Activated T-helper 2 cell treated with anti-CD3 and anti-CD28 coated beads, Interferon-gamma antibody, Interleukin-2, Interleukin-4, amounts not matched to agents 10 μg/mL and 5 μg/mL and 100 μg/mL, durations not matched to agents 14 hours and 24 hours and 36 hours (primary cell): ENCODE measurements around the gene RHBDF2. TPM values are rescaled to one million over a fixed set of nuclear protein-coding genes. Genes with fewer than 3 reads are reported as not detected.

Experiments used
- DNase-seq: peaks from one replicate; pipeline ENCODE4 v3.0.0; 2021; ENCODE audit warnings: low spot score
- H3K27ac Mint-ChIP-seq: one replicate; pipeline ENCODE4 v1.8.0; 2021; ENCODE audit warnings: mixed read lengths
- H3K27me3 Mint-ChIP-seq: one replicate; pipeline ENCODE4 v1.8.0; 2021; ENCODE audit warnings: low read depth, mixed read lengths
- H3K36me3 Mint-ChIP-seq: one replicate; pipeline ENCODE4 v1.8.0; 2021; ENCODE audit warnings: low read depth, mixed read lengths
- H3K4me1 Mint-ChIP-seq: one replicate; pipeline ENCODE4 v1.8.0; 2021; ENCODE audit warnings: low read depth, mixed read lengths
- H3K4me3 Mint-ChIP-seq: one replicate; pipeline ENCODE4 v1.8.0; 2021; ENCODE audit warnings: low read depth, mild to moderate bottlenecking, moderate library complexity, mixed read lengths
- H3K9me3 Mint-ChIP-seq: one replicate; pipeline ENCODE4 v1.8.0; 2021; ENCODE audit warnings: mixed read lengths
- intact Hi-C: fragments of 100-400 bp; cut with micrococcal nuclease; formaldehyde crosslinking; loops from one replicate; pipeline ENCODE4 v1.15.1; 2023
- total RNA-seq: library from RNA; stranded (reverse); gene quantifications from 2 replicates; pipeline ENCODE4 v1.2.3, GENCODE V29; 2022

The RHBDF2 gene
- total RNA-seq, 1 donor from 2014 or later, result 45.3 TPM

DNA sequence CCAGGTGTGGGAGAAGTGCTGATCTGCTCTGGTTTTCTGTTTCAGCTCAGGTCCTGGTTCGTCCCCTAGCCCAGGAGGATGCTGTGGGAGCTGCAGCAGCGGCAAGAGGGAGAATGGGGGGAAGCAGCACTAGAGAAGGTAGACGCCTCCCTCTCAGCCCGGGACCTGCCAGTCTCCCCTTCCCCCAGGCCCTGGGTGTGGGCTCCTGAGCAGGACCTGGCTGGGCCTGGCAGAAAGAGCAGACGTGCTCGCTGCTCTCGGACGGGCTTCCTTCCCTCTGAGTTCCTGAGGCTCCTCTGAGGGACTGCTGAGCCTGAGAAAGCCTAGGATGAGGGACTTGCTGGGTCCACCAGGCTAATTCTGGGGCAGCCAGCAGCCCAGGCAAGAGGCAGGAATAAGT is 41.8 kb upstream of the RHBDF2 start:
- Mint-ChIP-seq H3K9me3 (no peaks in the 10 kb centered on the region), H3K36me3 (no peaks in the 10 kb centered on the region), H3K4me1 (no peaks in the 10 kb centered on the region), H3K4me3 (no peak overlapping the region), H3K27me3 (peaks cover 40% of the 10 kb centered on the region), H3K27ac (no peak overlapping the region)
- intact Hi-C loops, result no loop called here
- DNase-seq, result no peak

DNA sequence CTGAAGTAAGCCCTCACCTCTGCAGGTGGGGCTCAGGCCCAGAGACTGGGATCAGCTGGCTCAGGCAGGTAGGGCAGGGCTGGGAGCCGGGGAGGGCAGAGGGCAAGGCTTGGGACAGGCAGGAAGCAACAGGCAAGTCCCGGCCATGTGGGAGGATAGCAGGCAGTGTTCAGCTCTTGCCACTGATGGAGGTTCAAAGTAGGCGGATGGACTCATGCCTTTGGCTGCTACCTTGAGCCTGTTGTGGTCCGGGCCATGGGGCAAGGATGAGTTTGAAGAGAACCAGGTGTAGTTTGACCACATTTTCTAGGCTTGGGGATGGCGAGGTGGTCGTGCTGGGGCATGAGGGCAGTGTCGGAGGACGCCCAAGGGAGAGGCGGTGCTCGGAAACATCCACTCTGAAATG is 41.3 kb upstream of the RHBDF2 start:
- Mint-ChIP-seq H3K9me3 (no peaks in the 10 kb centered on the region), H3K36me3 (no peaks in the 10 kb centered on the region), H3K4me1 (no peaks in the 10 kb centered on the region), H3K27me3 (peaks cover 40% of the 10 kb centered on the region), H3K27ac (no peak overlapping the region), H3K4me3 (no peak overlapping the region)
- no peak for DNase-seq
- intact Hi-C loops, result no loop called here

- H3K4me3 Mint-ChIP-seq, result no peak overlapping the region
- intact Hi-C loops, result no loop called here
- H3K36me3 Mint-ChIP-seq, result no peaks in the 10 kb centered on the region
- H3K4me1 Mint-ChIP-seq, result no peaks in the 10 kb centered on the region
- peaks cover 42% of the 10 kb centered on the region for H3K27me3 Mint-ChIP-seq
- H3K9me3 Mint-ChIP-seq, result no peaks in the 10 kb centered on the region
- no peak overlapping the region for H3K27ac Mint-ChIP-seq
- no peak for DNase-seq
These were observed 40.7 kb upstream of the RHBDF2 start for GRCh38 chr17:76541739-76542454.

DNA sequence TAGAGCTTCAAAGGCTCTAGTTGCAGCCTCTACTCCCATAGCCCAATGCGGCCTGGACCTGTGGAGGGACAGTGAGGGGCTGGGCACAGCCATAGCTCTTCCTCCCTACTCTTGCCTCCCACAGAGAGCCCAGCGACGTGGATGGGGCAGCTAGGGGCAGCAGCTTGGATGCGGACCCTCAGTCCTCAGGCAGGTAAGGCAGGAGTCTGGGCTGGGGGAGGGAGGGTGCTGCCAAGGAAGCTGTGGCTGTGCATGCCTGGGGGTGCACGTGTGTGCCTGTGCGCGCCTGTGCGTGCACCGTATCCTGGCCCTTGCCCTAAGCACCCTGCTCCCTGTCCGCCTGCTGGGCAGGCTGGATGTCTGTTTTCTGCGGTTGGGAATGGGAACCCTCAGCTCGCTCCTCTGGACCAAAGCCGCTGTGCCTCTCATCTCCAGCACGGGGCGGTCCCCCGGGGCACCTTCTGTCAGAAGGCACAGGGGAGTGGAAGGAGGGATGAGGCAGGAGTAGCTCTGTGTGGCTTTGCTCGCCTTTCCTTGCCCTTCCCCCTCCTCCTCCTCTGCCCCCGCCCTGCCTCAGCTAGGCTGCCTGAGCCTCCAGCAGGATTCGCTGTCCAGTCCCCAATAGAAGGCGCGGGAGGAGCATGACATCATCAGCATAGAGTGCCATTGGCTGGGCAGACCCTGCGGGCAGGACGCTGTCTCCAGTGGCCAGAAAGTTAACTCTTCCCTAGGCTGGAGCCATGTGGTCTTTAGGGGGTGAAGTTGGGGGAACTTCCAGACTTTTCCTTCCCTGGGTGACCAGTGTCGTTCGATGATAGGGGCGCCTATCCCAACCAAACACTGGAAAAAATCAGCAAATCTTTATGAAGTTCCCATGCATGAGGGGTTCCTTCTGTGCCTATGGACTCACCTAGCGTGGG is 39.4 kb upstream of the RHBDF2 start:
- intact Hi-C loops, result no loop called here
- no peaks in the 10 kb centered on the region for H3K9me3 Mint-ChIP-seq
- DNase-seq, result peak; percentile 24
- no peak overlapping the region for H3K27ac Mint-ChIP-seq
- H3K4me1 Mint-ChIP-seq, result no peaks in the 10 kb centered on the region
- H3K36me3 Mint-ChIP-seq, result no peaks in the 10 kb centered on the region
- no peak overlapping the region for H3K4me3 Mint-ChIP-seq
- peaks cover 54% of the 10 kb centered on the region for H3K27me3 Mint-ChIP-seq

- no peak within 1 kb of the TSS for H3K4me3 Mint-ChIP-seq
- no peaks in the 10 kb centered on the region for H3K36me3 Mint-ChIP-seq
- intact Hi-C loops, result no loop called here
- peaks cover 61% of the 10 kb centered on the region for H3K27me3 Mint-ChIP-seq
- no peak for DNase-seq
- no peak within 1 kb of the TSS for H3K27ac Mint-ChIP-seq
- no peaks in the 10 kb centered on the region for H3K4me1 Mint-ChIP-seq
- no peaks in the 10 kb centered on the region for H3K9me3 Mint-ChIP-seq
These were observed 38.5 kb upstream of the RHBDF2 start, which contains the start of gene PRCD for GRCh38 chr17:76539631-76540271. PRCD (plus strand) TSS chr17:76540044; CDS start chr17:76540142, 98 bp downstream.

DNA sequence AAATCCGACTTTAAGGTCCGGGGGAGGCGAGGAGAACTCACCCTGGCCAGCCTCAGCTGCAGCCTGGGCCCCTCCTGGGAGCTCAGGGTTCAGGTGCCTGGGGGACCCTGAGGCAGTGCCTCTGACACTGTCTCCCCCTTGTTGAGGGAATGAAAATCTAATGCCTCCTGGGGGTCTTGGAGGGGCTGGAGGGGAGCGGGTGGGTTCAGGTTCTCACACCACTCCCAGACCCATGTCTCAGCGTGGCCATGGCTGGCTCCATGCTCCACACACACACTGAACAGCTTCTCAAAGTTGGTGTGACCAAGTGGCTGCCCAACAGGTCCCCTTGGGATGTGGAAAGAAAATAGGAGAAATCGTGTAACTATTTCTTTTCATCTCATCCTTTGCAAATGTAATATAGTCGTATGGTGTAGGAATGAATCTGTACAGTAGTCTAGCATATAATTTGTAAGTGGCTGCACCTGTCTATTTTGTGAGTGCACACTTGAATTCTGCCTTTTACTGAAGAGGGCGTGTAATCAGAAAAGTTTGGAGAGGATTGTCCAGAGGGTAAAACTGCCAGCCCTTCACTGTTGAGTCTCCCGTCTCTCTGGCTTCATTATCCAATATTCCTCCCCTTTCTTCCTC is 37.8 kb upstream of the RHBDF2 start:
- Mint-ChIP-seq H3K27me3 (peaks cover 63% of the 10 kb centered on the region), H3K9me3 (no peaks in the 10 kb centered on the region), H3K4me1 (no peaks in the 10 kb centered on the region), H3K4me3 (no peak overlapping the region), H3K36me3 (no peaks in the 10 kb centered on the region), H3K27ac (no peak overlapping the region)
- intact Hi-C loops, result no loop called here
- DNase-seq, result no peak

DNA sequence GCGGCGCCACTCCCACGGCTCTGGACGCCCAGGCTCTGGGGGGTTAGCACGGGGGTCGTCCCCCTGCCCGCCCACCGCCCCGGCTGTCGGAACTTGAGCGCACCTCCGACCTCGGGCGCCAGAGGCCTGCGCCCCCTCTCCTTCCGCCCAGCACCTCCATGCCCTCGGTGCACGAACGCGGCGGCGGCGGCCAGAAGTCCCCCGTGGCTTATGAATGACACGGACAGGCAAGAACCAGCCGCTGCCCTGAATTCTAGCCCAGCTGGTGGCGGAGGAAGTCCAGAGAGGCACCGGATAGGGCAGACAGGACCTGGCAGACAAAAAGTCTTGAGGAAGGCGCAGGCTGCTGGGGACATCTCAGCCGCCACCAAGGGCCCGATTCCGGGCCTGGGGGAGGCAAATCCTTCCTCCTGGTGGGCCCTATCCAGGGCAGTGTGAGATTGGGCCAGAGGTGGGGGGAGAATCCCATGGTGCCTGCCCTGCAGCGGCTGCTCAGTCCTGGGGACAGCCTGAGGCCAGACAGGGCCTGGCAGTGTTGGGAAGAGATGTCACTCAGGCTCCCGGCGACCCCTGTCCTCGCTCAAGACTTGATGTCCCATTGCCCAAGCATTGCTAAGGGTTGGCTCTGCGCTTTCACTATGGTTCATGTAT is 37.2 kb upstream of the RHBDF2 start:
- intact Hi-C loops, result no loop called here
- Mint-ChIP-seq H3K4me3 (no peak overlapping the region), H3K27ac (no peak overlapping the region), H3K27me3 (peaks cover 59% of the 10 kb centered on the region), H3K4me1 (no peaks in the 10 kb centered on the region), H3K9me3 (no peaks in the 10 kb centered on the region), H3K36me3 (no peaks in the 10 kb centered on the region)
- DNase-seq, result no peak

- no peaks in the 10 kb centered on the region for H3K4me1 Mint-ChIP-seq
- no peaks in the 10 kb centered on the region for H3K9me3 Mint-ChIP-seq
- no peak within 1 kb of the TSS for H3K4me3 Mint-ChIP-seq
- H3K27ac Mint-ChIP-seq, result no peak within 1 kb of the TSS
- H3K27me3 Mint-ChIP-seq, result peaks cover 59% of the 10 kb centered on the region
- H3K36me3 Mint-ChIP-seq, result no peaks in the 10 kb centered on the region
- intact Hi-C loops, result no loop called here
- DNase-seq, result no peak
These were observed 36.5 kb upstream of the RHBDF2 start, which contains the start of gene CYGB for GRCh38 chr17:76537578-76538280. CYGB (minus strand) TSS chr17:76537709; CDS start chr17:76537542, 167 bp downstream.

GRCh38 chr17:76537288-76537577 is 36.0 kb upstream of the RHBDF2 start:
- H3K9me3 Mint-ChIP-seq, result no peaks in the 10 kb centered on the region
- H3K27me3 Mint-ChIP-seq, result peaks cover 56% of the 10 kb centered on the region
- no peak overlapping the region for H3K4me3 Mint-ChIP-seq
- no peak for DNase-seq
- no peaks in the 10 kb centered on the region for H3K4me1 Mint-ChIP-seq
- H3K36me3 Mint-ChIP-seq, result no peaks in the 10 kb centered on the region
- H3K27ac Mint-ChIP-seq, result no peak overlapping the region
- intact Hi-C loops, result no loop called here

DNA sequence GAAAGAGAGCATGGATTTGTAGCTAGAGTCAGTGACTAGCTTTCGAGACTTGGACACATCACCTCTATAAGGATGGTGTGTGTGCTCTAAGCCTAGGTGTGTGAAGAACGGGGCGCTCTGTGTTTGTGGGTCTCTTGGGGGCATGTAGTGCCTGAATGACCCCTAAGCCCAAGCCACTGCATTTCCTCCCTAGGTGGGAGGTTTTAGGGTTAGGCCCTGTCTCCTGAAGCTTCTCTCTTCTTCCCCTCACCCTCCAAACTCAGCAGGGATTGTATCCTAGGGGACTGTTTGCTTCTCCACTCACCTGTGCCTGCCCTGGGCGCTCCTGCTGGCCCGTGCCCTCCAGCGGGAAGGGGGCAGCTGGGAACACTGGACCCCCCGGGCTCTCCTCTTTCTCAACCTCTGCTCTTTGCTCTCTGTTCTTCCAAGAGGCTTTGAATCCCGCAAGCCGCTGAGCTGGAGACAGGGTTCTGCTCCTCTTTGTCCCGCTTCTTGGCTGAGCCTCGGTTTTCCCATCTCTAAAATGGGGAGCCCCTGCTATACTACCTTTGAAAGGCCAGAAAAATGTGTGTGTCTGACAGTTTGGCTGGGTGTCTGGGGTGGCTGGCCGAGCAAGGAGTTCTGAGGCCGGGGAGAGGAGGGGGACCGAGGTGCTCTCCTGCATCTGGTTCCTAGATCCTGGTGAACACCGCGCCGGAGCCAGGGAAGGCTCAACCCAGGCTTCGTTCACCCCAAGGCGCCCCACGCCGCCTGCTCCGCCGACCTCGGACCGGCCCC is 35.5 kb upstream of the RHBDF2 start:
- intact Hi-C loops, result no loop called here
- no peak for DNase-seq
- H3K27me3 Mint-ChIP-seq, result peaks cover 54% of the 10 kb centered on the region
- H3K27ac Mint-ChIP-seq, result no peak overlapping the region
- no peaks in the 10 kb centered on the region for H3K36me3 Mint-ChIP-seq
- H3K4me3 Mint-ChIP-seq, result no peak overlapping the region
- no peaks in the 10 kb centered on the region for H3K9me3 Mint-ChIP-seq
- H3K4me1 Mint-ChIP-seq, result no peaks in the 10 kb centered on the region

DNA sequence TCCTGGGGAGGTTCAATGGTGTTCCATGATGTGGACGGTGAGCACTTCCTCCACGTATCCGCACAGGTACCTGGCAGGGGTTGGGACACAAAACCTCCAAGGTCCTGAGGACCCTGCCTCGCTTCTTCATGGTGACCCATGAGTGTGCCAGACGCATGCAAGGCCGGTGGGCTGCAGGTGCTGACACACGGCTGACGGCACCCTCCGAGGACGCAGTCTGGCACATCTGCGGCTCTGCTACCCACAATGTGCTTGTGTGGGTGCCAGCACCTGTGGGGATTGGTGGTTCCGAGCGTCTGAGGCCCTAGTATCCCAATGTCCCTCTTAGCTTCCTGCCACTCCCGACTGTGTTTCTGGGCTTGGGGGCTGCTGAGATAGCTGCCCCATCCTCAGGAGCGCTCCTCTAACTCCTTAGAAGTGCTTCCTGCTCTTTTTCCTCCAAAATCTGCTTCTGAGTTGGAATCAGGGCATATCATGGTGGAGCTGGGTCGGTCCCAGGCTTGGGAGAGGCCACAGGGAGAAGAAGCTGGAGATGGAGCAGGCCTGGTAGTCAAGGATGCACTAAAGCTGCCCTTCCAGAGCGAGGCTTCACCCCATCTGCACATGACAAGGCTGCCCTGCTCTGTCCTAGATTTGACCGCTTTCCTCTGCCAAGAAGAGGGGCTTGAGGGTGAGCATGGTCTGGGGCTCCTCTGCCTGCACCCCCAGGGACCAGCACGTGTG is 34.7 kb upstream of the RHBDF2 start:
- Mint-ChIP-seq H3K4me3 (no peak overlapping the region), H3K27me3 (peaks cover 47% of the 10 kb centered on the region), H3K9me3 (no peaks in the 10 kb centered on the region), H3K36me3 (no peaks in the 10 kb centered on the region), H3K27ac (no peak overlapping the region), H3K4me1 (no peaks in the 10 kb centered on the region)
- intact Hi-C loops, result no loop called here
- no peak for DNase-seq
